Ectodermal cell (in vitro differentiated cells): ENCODE measurements around the gene LRRC15.

Experiments used
- H3K27ac ChIP-seq: 2 replicates; pipeline ENCODE4 v1.7.0; 2013; ENCODE audit warnings: mild to moderate bottlenecking, low read depth, low read length; ENCODE audit not compliant: insufficient read depth, poor library complexity, severe bottlenecking
- H3K27me3 ChIP-seq: 2 replicates; pipeline ENCODE4 v1.7.0; 2013; ENCODE audit warnings: mild to moderate bottlenecking, low read length; ENCODE audit not compliant: insufficient read depth, control insufficient read depth, poor library complexity, severe bottlenecking
- H3K36me3 ChIP-seq: one replicate; pipeline ENCODE4 v1.7.0; 2013; ENCODE audit warnings: low read length; ENCODE audit not compliant: control insufficient read depth, insufficient read depth
- H3K4me1 ChIP-seq: one replicate; pipeline ENCODE4 v1.7.0; 2013; ENCODE audit warnings: low read length; ENCODE audit not compliant: control insufficient read depth, insufficient read depth
- H3K4me3 ChIP-seq: 2 replicates; pipeline ENCODE4 v1.7.0; 2013; ENCODE audit warnings: low read depth, low read length, control low read depth; ENCODE audit not compliant: insufficient read depth
- H3K9me3 ChIP-seq: 2 replicates; pipeline ENCODE4 v1.7.0; 2013; ENCODE audit warnings: mild to moderate bottlenecking, low read length, moderate library complexity; ENCODE audit not compliant: control insufficient read depth
- WGBS, 2 experiments: methylation state at CpG; one replicate each; pipeline ENCODE4 v1.1.7; 2013; ENCODE audit warnings: missing lambda C conversion rate in 2 of 2; 5-methylcytosine and 5-hydroxymethylcytosine counted together

LRRC15 gene

DNA sequence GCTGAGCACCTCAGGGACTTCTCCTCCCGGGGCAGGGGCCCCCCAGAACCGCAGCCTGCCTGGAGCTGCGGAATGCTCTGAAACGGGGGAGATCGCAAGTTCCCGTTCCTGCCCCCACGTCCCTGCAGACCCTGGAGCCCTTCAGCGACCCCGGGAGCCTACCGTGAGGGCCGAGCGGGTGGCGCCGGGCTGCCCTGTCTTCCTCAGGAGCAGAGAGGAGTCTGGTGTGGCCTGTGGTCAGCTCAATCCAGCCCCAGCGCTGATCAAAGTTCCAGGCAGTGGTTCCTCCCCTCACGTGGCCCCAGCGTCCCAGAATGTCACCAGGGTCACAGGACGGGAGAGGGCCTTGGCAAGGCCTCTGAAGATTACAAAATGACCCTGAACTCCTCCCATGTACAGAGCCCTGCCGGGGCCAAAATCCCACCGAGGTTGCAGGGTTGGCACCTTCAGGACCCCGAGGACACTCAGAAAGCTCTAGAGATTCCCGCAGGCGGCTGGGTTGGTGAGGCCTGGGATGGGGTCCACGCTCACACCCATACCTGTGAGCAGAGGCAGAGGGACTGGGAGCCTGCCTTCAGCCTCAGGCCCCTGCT lies 18.4 kb downstream of the LRRC15 start, which contains the start of gene CPN2:
CPN2 (minus strand) TSS at position 249 of the 593 bp plus-strand sequence. CDS start 8,626 bp downstream, outside the sequence.
- H3K9me3 ChIP-seq: no peaks in the 10 kb centered on the region
- no peak within 1 kb of the TSS for H3K4me3 ChIP-seq
- H3K27ac ChIP-seq: no peak within 1 kb of the TSS
- H3K27me3 ChIP-seq: no peaks in the 10 kb centered on the region
- 92% methylated on average over 24 of the region's 24 CpGs for WGBS, 2 experiments
- no peaks in the 10 kb centered on the region for H3K36me3 ChIP-seq
- no peaks in the 10 kb centered on the region for H3K4me1 ChIP-seq

DNA sequence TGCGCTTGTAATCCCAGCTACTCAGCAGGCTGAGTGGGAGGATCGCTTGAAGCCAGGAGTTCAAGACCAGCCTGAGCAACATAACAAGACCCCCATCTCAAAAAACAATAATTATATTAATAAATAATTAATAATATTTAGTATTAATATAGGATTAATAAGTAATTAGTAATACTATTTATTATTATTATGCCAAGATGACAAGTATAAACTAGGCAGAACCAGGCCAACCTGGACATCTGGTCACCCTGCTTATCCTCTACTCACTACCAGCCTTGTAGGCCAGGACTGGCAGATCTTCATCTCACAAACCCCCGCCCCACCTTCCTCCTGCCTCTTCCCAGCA lies 18.8 kb downstream of the LRRC15 start:
- Histone ChIP-seq H3K27me3 (no peaks in the 10 kb centered on the region), H3K9me3 (no peaks in the 10 kb centered on the region), H3K36me3 (no peaks in the 10 kb centered on the region), H3K4me3 (no peak overlapping the region), H3K27ac (no peak overlapping the region), H3K4me1 (no peaks in the 10 kb centered on the region)
- 88 to 99% methylated on average over 2 of the region's 3 CpGs for WGBS, 2 experiments

DNA sequence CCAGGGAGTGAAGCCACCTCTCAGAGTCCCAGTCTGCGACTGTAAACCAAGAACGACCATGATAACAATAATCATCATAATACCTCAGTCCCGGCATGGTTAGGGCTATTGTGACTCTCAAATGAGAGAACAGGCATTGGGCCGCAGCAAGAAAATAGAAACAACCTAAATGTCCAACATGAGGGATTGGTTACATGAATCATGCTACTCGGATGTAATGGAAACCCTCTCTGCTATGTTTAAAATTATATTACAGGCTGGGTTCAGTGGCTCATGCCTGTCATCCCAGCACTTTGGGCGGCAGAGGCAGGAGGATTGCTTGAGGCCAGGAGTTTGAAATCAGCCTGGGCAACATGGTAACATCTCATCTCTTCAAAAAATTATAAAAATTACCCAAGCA lies 21.2 kb downstream of the LRRC15 start:
- H3K27ac ChIP-seq: no peak overlapping the region
- no peaks in the 10 kb centered on the region for H3K9me3 ChIP-seq
- no peaks in the 10 kb centered on the region for H3K36me3 ChIP-seq
- no peaks in the 10 kb centered on the region for H3K4me1 ChIP-seq
- WGBS, 2 experiments: 95 to 97% methylated on average over 6 of the region's 6 CpGs
- H3K4me3 ChIP-seq: no peak overlapping the region
- peaks cover 5% of the 10 kb centered on the region for H3K27me3 ChIP-seq

DNA sequence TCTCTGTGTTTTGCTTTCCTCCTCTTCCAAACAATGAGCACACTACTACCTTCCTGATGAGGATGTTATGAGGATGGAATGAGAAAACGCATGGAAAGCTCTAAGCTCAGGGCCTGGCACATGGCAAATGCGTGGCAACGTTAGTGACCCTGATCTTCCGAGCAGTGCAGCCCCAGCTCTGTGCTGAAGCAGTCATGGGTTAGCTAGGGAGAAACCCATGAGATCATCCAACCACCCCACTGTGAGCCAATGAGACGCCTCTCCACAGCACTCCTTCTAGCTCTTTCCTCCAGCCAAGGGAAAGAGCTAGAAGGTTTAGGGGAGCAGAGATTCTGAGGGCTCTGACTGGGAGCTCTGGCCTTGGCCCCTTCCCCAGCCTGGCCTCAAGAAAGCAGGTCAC lies 22.9 kb downstream of the LRRC15 start:
- Histone ChIP-seq H3K4me3 (no peak overlapping the region), H3K27ac (no peak overlapping the region), H3K27me3 (peaks cover 15% of the 10 kb centered on the region), H3K36me3 (no peaks in the 10 kb centered on the region), H3K4me1 (no peaks in the 10 kb centered on the region), H3K9me3 (no peaks in the 10 kb centered on the region)
- WGBS, 2 experiments: 80 to 87% methylated on average over 5 of the region's 5 CpGs

DNA sequence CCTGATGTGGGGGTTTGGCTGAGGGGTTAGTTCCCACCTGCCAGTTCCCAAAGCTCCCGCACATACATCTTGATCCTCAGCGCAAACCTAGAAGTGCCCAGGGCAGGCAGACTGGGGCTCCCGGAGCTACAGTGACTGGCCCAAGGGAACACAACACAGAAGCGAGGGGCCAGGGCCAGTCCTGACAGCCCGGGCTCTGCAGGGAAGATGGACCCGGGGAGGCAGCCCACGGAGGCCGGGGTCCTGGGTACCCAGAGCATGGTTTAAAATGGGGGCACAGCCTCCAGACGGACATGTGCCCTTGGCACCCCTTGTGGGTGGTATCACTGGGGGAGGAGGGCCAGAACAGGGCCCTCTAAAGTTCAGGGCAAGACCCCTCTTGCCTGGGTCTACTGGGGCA lies 23.5 kb downstream of the LRRC15 start:
- H3K27me3 ChIP-seq: peaks cover 15% of the 10 kb centered on the region
- H3K36me3 ChIP-seq: no peaks in the 10 kb centered on the region
- H3K4me3 ChIP-seq: no peak overlapping the region
- H3K27ac ChIP-seq: no peak overlapping the region
- no peaks in the 10 kb centered on the region for H3K9me3 ChIP-seq
- peaks cover under 1% of the 10 kb centered on the region for H3K4me1 ChIP-seq
- WGBS, 2 experiments: 83 to 84% methylated on average over 9 of the region's 9 CpGs

DNA sequence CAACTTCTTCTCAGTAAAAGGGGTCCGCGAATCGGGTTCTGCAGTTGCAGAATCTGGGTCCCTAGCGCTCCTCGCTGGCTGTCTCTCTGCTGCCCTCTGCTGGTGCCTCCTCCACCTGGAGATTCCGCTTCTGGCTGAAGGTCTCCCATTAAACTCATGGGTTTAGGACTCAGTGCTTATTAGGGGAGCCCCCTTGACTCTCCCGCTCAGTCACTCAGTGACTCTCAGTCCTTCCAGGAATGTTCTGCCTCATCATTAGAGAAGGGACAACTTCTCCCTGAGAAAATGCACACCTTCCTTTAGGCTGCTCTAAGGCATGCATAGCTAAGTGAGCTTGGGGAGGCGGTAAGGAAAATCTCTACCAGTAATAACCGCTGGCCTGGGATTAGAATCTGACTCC lies 25.5 kb downstream of the LRRC15 start:
- Histone ChIP-seq H3K9me3 (no peaks in the 10 kb centered on the region), H3K4me1 (peaks cover 11% of the 10 kb centered on the region), H3K27ac (no peak overlapping the region), H3K36me3 (no peaks in the 10 kb centered on the region), H3K4me3 (no peak overlapping the region), H3K27me3 (peaks cover 15% of the 10 kb centered on the region)
- 33 to 37% methylated on average over 9 of the region's 9 CpGs for WGBS, 2 experiments

DNA sequence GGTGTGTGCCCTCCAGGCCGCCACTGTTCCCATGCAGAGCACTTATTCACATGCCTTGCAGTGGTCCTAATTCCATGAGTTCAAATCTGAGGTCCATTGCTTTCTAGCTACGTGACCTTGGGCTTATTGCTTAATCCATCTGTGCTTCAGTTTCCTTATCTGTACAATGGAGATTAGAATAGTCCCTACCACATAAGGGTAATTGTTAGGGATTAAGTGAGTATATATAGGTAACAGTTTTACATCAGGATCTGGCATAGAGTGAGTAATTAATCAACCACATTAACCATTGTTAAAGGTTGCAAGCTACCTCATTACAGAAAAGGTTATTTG lies 26.0 kb downstream of the LRRC15 start:
- Histone ChIP-seq H3K36me3 (no peaks in the 10 kb centered on the region), H3K4me3 (no peak overlapping the region), H3K9me3 (no peaks in the 10 kb centered on the region), H3K4me1 (peaks cover 11% of the 10 kb centered on the region), H3K27ac (no peak overlapping the region), H3K27me3 (peaks cover 15% of the 10 kb centered on the region)
- 84 to 87% methylated on average over 2 of the region's 2 CpGs for WGBS, 2 experiments

DNA sequence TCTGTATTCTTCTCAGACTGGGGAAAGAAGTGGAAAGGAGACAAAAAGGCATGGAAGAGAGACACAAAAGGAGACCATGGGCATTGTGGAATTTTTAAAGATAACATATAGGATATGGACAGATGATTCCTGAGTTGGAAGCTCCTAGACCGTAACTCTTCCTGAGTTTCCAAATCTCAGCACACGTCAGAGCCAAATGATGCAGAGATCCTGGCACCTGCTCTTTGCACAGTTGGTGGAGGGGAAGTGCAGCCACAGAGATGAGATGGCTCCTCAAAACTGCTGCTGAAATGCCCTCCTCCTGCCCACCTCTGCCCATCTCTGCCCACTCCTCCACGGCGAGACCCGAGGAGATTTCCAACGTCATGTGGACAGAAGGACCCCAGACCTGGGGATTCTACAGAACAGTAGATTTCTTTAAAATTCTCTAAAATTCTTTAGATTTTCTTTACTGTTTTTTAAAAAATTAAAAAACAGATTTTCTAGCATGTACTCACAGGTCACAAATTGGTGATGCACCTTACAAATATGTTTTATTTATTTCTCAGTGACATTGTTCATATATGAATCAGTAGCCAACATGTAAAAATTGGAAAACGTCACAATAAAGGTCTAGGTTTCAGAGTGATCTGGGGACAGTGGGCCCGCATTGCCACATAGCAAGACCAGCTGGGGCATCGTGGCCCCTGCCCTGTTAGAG lies 26.5 kb downstream of the LRRC15 start:
- peaks cover 15% of the 10 kb centered on the region for H3K27me3 ChIP-seq

DNA sequence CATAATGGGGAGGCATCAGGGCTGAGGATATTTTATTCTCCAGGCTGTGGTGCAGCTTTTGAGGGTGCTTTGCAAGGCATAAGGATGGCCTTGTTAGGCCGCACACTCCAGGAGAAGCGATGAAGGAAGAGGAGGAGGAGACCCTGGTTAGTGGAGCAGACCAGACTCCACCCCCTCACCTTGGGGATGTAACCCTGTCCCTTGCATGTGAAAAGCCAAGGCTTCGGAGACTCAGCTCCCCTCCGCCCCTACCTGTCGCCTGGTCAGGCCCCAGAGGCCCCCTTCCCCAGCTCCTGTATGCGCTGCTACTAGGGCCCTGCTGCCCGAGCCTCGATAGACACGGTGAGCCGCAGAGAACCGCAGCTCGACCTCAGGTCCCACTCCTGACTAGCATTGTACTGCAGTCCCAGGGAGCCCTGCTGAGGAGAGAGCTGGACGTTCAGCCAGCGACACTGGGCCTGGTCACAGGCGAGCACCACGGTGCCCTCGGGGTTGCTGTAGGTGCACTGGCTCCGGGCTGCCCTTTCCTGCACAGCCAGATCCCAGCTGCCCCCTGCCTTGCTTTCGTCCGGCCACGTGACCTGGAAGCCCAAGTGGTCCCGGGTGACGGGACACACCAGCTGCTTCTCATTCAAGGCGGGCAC lies 28.7 kb downstream of the LRRC15 start:
- H3K4me1 ChIP-seq: peaks cover 18% of the 10 kb centered on the region
- H3K4me3 ChIP-seq: no peak overlapping the region
- no peaks in the 10 kb centered on the region for H3K36me3 ChIP-seq
- no peaks in the 10 kb centered on the region for H3K9me3 ChIP-seq
- WGBS, 2 experiments: 70 to 73% methylated on average over 24 of the region's 24 CpGs
- peaks cover 15% of the 10 kb centered on the region for H3K27me3 ChIP-seq
- H3K27ac ChIP-seq: no peak overlapping the region

More for the DNA sequence above, 26.5 kb downstream of the LRRC15 start:
- no peaks in the 10 kb centered on the region for H3K36me3 ChIP-seq
- no peak overlapping the region for H3K27ac ChIP-seq
- H3K9me3 ChIP-seq: no peaks in the 10 kb centered on the region
- WGBS, 2 experiments: 83 to 86% methylated on average over 9 of the region's 9 CpGs
- H3K4me1 ChIP-seq: peaks cover 11% of the 10 kb centered on the region
- H3K4me3 ChIP-seq: no peak overlapping the region

DNA sequence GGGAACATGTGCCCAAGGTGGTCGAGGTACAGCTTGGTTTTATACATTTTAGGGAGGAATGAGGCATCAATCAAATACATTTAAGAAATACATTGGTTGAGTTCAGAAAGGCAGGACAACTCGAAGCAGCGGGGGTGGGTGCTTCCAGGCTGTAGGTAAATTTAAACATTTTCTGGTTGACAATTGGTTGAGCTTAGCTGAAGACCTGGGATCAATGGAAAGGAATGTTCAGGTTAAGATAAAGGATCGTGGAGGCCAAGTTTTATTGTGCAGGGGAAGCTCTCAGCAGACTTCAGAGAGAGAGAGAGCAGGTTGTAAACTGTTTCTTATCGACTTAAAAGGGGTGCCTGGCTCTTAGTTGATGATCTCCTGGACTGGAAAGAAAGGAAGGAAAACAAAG lies 29.7 kb downstream of the LRRC15 start:
- peaks cover 18% of the 10 kb centered on the region for H3K4me1 ChIP-seq
- no peak overlapping the region for H3K27ac ChIP-seq
- H3K27me3 ChIP-seq: peaks cover 19% of the 10 kb centered on the region
- H3K4me3 ChIP-seq: no peak overlapping the region
- no peaks in the 10 kb centered on the region for H3K36me3 ChIP-seq
- H3K9me3 ChIP-seq: no peaks in the 10 kb centered on the region
- WGBS, 2 experiments: 39 to 40% methylated on average over 5 of the region's 5 CpGs
